ENCODE measurements around the gene PSME3IP1.
"Not testable (repeated sequence)": the region's sequence is repeated elsewhere in the genome, so short reads cannot be mapped to it uniquely, and the experiment has no call there.

Gene PSME3IP1, protein sequence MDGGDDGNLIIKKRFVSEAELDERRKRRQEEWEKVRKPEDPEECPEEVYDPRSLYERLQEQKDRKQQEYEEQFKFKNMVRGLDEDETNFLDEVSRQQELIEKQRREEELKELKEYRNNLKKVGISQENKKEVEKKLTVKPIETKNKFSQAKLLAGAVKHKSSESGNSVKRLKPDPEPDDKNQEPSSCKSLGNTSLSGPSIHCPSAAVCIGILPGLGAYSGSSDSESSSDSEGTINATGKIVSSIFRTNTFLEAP
- total RNA-seq = 67.7 to 105 (median 94.5) reads per million in 3 experiments

DNA sequence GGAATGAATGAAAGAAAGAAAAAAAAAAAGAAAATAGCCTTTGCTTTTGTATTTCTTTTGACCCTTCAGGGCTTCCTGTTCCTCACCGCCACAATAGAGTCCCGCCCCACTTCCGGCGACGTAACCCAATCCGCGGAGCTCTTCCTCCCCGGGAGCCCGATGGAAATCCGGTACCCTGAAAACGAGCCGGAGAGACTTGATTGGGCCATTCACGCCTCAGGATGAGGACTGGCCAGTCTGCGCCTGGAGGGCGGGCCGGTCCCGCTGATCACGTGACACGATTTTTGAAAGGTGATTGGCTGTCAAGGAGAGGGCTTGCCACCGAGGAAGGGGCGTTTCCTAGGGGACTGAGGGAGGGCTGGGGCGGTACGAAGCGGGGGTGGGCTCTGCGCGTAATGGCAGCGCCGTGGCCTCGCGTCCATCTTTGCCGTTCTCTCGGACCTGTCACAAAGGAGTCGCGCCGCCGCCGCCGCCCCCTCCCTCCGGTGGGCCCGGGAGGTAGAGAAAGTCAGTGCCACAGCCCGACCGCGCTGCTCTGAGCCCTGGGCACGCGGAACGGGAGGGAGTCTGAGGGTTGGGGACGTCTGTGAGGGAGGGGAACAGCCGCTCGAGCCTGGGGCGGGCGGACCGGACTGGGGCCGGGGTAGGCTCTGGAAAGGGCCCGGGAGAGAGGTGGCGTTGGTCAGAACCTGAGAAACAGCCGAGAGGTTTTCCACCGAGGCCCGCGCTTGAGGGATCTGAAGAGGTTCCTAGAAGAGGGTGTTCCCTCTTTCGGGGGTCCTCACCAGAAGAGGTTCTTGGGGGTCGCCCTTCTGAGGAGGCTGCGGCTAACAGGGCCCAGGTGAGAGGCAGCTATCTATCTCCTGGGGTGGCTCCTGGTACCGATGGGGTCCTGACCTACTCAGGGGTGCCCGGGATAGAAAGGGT lies at the start of gene PSME3IP1, which contains the start of gene RSPRY1:
PSME3IP1 (minus strand) TSS at position 95 of the 927 bp plus-strand sequence. CDS start 12,185 bp downstream, outside the sequence.
RSPRY1 (plus strand) TSS at position 385 of the 927 bp plus-strand sequence. CDS start 18,330 bp downstream, outside the sequence.
- peak; percentile 100 for DNase-seq

DNA sequence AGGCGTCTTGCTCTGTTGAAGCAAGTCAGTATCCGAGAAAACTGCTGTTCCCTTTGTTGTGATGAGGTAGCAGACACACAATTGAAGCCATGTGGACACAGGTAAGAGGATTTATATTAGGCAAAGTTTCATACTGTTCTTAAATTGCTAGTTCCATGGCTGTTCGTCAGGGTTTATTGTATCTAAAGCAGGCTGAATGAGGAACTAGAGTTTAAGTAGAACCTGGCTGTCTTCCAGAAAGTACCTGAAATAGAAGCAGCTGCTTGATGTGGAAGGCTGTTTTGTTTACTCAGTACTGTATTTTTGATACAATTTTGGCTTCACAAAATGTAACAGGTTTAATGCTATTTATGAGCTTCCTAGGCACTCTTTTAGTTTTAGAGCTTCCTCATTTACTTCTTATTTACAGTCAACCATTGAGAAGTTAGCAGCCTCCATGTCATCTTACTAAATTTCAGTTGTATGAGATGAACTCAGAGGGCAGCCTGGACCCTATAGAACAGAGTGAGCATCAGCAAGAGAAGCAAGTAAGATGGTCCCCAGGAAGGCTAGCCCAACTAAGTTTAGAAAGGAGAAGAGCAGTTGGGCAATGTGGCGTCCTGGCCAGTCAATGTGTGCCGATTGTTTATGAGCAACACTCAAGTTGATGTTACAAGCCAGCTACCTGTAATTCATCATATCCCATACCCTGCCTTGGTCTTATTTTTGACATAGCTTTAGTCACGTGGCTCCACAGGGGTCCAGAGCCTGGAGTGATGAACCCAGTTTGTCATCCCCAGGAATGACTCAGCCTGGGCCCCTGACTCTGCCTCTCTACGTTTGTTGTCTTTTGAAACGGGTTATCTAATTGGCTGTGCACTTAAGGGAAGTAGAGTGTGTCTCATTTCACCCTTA lies 49.5 kb upstream of the PSME3IP1 start:
- no peak for DNase-seq

DNA sequence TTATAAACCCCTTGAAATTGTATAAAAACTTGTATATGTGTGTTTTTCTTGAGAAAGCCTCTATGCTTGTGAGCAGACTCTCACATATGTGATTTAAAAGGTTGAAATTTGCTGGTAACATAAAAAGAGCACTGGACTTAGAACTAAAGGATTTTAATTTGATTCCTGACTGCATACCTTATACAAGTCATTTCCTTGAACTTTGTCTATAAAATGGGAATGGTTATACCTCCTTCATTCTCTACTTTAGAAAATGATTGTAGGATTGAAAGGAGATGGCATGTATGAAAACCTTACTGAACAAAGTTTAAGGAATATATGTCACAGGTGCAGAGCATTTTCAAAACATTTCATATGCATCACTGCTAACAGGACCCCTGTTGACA lies 48.9 kb upstream of the PSME3IP1 start:
- DNase-seq = no peak

DNA sequence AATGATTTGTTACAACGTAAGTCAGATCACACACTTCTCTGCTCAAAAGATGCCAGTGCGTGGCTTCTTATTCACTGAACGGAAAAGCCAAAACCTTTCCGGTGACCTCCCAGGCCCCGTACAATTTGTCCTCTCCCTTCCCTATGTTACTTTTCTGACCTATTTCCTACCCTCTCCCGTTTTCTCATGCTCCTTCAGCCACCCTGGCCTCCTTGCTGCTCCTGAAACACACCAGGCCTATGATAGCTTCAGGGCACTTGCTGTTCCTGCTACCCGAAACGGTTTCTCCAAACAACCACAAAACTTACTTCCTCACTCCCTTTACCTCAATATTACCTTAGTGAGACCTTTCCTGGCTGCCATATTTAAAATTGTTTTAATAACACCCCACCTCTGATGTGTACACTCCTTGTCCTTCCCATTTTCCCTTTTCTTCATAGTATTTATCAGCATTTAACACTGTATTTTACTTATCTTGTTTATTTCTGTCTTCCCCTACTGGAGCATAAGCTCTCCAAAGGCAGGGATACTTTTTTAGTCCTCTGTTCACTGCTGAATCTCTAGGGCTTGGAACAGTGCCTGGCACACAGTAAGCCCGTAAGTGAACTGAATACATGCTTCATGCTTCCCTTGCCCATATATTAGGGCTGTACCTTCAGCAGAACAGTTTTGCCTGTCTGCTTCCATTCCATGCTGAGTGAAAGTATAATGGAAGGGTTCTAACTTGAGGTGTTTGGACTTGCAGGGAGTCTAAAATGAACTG lies 48.3 kb upstream of the PSME3IP1 start:
- no peak for DNase-seq

DNA sequence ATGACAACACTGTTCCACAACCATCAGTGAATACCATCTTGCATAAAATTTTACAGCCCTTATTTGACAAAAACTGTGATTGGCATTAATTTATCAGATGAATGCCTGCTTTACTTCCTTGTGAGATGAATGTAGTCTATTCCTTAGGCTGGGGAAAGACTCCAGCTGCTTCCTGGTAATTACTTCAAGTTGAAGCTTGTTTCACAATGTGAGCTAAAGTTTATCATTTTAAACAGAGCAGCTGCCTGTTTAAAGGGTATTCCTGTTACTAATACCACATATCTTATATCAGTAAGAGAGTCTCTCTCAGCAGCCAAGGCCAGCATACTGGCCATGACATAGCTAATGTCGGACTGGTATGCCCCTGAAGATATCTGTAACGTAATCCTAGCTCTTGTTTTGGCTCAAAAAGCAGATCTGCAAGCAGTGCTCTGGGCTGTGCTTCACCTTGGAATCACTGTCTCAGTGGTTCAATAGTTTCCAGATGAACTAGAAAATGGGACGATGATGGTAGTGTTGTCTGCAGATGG lies 46.0 kb upstream of the PSME3IP1 start:
- DNase-seq = no peak

DNA sequence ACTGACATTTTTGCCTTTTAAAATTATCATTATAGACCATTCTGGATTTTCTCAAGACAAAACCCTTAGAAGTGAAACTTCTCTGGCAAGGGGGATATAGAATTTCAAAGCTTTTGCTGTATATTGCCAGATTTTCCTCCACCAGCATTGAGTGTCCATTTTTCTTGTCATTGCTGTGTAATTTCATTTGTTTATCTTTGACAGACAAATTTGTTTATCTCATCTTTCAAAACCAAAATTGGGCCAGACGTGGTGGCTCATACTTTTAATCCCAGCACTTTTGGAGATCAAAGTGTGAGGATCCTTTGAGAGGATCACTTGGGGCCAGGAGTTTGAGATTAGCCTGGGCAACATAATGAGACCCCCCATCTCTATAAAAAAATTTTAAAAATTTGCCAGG lies 43.2 kb upstream of the PSME3IP1 start:
- no peak for DNase-seq

DNA sequence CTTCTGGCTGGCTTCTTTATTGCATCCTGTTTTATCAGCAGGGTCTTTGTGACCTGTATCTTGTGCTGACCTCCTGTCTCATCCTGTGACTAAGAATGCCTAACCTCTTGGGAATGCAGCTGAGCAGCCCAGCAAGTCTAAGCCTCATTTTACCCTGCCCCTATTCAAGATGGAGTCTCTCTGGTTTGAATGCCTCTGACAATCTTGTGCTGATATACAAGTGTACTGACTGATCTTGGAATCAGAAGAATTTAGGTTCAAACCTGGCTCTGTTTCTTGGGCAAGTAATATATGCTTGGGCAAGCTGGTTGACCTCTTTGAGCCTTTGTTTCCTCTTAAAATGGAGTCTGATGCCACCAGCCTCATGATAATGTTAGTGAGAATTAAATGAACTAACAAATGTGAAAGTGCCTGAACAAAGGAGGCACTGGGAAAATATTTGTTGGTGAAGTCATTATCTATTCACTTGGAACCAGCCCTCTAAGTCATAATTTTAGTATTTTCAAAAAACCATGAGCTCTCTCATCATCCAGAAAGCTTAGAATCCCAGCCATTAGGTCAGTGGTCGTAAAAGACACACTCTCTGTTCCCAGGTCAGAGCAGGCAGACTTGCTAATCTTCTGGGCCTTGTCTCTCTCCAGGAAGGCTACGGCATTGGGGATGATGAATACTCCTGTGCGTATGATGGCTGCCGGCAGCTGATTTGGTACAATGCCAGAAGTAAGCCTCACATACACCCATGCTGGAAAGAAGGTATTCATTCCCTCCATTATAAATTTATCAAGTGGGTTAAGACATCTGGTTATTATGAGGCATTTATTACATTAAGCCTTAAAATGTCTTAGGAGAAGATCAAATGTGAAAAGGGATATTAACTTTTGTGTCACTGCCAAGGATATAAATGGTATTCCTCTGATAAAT lies 41.1 kb upstream of the PSME3IP1 start:
- no peak for DNase-seq

DNA sequence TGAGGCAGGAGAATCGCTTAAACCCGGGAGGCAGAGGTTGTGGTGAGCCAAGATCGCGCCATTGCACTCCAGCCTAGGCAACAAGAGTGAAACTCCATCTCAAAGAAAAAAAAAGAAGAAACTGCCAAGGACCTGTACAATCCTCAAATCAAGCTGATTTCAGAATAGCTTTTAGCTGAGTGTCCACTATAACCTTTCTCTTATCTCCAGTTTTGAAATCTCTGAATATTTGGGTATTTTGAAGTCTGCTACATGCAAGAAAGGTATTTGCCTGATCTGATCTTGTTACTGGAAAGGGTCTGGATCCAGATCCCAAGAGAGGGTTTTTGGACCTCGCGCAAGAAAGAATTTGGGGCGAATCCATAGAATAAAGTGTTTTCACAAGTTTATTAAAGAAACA lies 40.1 kb upstream of the PSME3IP1 start:
- DNase-seq = no peak

DNA sequence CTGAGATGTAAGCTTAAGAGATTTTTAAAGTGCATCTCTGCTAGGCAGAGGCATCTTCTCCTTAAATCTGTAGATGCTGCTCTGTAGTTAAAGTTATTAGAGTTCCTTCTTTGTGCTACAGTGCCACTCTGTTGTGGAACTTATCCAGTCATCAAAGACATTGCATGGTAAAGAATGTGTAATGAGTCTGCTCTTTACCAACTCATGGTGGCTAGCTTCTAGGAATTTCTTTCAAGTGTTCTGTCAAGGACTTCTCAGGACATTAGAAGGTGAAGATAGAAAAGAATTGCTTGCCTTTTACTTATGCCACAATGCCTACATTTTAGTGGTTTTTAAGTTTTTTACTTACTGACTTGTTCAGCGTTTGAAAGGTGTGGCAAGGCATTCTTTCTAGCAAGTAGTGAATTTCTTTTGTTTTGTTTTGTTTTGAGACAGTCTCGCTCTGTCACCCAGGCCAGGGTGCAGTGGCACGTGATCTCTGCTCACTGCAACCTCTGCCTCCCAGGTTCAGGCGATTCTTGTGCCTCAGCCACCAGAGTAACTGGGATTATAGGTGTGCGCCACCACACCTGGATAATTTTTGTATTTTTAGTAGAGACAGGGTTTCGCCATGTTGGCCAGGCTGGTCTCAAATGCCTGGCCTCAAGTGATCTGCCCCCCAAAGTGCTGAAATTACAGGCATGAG lies 39.0 kb upstream of the PSME3IP1 start:
- no peak for DNase-seq

DNA sequence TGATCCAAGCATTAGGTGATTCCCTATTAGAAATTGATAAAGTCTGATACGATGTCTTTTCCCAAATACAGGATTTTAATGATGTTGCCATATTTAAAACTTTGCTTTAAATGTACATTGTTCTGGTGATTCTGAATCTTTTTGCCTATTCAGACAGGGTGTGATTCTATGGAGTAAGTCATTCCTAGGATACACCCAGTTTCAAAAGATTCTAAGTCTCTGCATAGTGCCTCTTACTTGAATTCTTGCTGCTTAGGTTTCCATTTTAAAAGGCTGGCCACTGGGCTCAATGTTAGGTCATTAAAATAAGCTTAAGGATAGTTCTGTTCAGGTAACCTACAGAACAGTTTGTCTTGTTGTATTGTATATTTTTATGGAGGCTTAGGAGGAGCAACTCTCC lies 37.2 kb upstream of the PSME3IP1 start:
- DNase-seq = no peak

DNA sequence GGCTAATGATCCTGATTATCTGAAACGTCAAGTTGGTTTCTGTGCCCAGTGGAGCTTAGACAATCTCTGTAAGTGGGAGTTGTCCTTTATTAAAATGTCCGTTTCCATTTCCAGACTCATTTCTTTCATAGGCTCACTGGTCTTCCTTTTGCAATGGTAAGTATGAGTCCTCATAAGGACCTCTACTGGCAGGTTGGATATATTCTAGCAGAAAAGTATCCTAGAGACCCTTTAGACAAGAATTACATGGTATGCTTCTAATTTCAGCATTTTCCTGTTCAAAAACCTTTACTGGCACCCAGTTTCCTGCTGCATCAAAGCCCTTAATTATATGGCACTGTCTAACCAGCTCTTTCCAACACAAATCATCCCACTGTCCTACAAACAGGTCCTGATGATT lies 31.1 kb upstream of the PSME3IP1 start:
- DNase-seq = no peak

DNA sequence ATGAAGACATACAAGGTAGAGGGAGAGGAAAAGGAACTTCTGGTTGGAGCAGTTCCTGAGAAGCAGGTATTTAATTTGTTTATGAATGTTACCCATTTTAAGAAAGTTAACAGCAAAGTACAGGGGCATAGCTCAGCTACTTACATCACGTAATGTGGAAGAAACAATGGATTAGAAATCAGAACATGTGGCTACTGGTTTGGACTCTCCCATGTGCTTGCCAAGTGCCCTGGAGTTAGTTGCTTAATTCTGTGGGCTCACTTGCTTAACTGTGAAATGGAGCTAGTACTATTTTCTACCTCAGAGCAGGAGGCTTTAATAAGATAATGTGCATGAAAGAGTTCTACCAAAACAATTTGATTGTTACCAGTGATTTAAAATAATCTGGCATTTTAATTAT lies 27.6 kb upstream of the PSME3IP1 start:
- no peak for DNase-seq

DNA sequence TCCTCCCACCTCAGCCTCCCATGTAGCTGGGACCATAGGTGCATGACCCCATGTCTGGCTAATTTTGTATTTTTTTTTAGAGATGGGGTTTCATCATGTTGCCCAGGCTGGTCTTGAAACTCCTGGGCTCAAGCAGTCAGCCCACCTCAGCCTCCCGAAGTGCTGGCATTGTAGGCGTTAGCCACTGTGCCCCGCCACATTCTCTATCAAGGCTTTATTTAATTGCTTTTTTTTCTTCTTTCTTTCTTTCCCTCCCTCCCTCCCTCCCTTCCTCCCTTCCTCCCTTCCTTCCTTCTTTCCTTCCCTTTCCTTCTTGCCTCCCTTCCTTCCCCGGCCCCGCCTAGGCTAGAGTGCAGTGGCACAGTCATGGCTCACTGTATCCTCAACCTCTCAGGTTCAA lies 23.9 kb upstream of the PSME3IP1 start:
- no peak for DNase-seq

DNA sequence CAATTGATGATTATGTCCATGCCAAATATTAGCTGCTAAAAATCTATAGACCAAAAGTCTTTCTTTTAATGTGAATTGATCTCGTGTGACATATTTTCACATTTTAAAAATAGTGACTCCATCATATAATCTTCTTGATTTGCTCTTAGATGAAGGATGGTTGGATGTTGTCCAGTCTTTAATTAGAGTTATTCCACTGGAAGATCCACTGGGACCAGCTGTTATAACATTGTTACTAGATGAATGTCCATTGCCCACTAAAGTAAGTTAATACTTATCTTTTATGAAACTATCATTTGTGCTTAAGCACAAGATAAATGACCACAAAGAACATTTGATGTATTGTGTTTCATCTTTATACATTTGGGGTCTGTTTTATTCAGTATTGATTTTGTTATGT lies 23.1 kb upstream of the PSME3IP1 start:
- no peak for DNase-seq

DNA sequence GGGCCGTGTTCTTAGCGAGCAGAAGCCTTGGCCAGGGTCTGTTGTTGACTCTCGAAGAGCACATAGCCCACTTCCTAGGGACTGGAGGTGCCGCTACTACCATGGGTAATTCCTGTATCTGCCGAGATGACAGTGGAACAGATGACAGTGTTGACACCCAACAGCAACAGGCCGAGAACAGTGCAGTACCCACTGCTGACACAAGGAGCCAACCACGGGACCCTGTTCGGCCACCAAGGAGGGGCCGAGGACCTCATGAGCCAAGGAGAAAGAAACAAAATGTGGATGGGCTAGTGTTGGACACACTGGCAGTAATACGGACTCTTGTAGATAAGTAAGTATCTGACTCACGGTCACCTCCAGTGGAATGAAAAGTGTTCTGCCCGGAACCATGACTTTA lies 18.8 kb upstream of the PSME3IP1 start:
- DNase-seq = no peak

DNA sequence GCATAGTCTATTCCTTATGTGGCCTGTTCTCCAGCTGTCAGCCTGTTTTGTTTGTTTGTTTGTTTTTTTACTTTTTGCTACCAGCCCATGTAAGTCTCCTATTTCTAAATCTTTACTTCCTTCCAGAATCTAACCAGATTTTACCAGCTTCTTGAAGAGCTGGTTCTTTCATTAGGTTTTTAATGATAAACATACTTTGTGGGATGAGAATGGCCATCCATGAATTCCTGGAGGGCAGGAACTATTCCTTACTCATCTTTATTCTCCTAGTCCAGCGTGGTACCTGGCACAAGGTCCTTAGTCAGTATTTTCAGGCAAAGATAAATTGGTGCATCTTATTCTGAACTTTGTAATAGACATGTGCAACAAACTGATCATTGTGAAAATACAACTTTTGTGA lies 17.6 kb upstream of the PSME3IP1 start:
- DNase-seq = no peak

DNA sequence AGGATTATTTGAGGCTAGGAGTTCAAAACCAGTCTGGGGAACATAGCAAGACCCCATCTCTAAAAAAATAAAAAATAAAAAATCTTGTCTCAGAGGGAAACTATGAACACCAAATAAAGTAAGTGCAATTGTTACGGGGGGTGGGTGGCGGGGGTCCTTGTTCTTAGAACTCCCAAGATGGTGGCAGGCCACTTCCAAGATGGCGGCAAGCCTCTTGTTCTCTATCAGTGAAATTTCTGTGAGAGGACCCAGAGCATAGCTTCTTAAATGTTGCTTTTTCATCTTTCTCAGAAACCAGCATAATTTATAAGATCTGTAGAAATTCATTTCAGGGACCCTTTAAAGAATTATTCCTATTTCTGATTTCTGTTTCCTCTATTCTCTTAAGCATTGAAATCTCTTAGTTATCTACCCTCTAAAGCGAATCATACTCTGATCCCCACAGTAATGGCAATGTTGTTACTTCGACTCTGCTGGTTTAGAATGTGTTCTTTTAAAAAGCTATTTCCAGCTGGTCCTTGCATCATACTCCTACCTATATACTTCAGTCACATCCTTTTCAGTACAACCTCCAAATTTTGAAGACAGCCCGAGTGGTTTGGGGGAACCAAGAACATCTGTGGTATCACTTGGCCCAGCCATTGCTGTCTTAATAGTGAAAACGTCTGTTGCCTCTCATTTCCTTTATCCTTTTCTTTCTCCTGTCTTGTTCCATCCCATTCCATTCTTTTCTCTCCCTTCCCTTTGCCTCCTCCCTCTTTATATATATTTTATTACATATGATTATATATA lies 16.5 kb upstream of the PSME3IP1 start:
- no peak for DNase-seq

DNA sequence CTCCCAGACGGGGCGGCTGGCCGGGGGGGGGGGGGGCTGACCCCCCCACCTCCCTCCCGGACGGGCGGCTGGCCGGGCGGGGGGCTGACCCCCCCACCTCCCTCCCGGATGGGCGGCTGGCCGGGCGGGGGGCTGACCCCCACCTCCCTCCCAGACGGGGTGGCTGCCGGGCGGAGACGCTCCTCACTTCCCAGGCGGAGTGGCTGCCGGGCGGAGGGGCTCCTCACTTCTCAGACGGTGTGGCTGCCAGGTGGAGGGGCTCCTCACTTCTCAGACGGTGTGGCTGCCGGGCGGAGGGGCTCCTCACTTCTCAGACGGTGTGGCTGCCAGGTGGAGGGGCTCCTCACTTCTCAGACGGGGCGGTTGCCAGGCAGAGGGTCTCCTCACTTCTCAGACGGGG lies 15.1 kb upstream of the PSME3IP1 start:
- DNase-seq = not testable (repeated sequence)

DNA sequence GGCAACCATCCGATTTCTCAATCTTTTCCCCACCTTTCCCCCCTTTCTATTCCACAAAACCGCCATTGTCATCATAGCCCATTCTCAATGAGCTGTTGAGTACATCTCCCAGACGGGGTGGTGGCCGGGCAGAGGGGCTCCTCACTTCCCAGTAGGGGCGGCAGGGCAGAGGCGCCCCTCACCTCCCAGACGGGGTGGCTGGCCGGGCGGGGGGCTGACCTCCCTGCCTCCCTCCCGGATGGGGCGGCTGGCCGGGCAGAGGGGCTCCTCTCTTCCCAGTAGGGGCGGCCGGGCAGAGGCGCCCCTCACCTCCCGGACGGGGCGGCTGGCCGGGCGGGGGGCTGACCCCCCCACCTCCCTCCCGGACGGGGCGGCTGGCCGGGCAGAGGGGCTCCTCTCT lies 14.5 kb upstream of the PSME3IP1 start:
- not testable (repeated sequence) for DNase-seq

Data from central memory CD4-positive, alpha-beta T cell (primary cell).